Measurements from ENCODE around the gene NRARP. TPM values are rescaled to one million over a fixed set of nuclear protein-coding genes. Genes with fewer than 3 reads are reported as not detected.

NRARP gene, protein sequence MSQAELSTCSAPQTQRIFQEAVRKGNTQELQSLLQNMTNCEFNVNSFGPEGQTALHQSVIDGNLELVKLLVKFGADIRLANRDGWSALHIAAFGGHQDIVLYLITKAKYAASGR
- total RNA-seq = 0.25 and 0.53 TPM in 2 replicates

DNA sequence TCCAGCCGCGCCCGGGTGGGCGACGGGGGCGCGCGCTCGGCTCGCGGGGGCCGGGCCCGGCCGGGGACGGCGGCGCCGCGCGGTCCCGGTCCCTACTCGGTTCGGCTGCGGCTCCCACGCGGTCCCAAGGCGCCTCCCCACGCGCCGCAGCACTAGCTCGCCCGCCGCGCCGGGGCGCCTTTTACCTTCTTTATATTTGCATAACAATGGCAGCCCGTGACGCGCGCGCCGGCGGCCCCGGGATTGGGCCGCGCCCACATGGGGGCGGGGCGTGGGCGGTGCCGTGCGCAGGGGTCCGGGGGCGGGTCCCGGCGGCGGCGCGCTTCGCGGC lies at the start of gene NRARP:
Gene NRARP (minus strand): TSS at position 154 of the 331 bp plus-strand sequence. CDS start 343 bp downstream, outside the sequence.

DNA sequence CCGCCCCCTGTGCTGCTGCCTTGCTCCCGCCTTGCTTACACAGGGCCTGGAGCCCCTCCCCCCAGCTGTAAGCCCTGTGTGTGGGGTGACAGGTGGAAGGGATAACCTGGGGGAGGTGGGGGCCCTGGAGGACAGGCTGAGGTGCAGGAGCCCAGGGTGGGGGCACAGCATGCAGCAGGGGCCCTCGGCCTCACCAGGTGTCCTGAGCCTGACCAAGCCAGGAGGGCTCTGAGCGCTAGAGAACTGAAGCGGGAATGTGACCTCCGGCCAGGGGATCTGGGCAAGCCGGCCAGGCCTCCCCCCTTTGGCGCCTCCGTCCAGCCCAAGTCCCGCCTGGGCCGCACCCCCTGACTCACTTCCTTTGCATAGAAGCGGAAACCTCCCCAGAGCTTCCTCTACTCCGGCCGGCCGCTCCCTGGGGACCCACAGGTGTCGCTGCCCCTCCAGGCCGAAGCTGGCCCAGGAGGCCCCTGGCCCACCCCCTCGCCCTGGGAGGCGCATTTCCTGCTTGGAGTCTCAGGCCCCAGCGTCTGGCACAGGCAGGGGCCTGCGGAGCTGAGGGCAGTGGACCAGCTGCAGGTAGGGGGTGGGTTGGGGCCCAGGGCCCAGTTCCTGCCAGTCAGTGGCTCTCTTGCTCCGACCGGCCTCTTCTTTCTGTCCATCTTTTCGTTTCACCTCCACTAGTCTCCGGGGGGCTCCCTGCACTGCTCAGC lies 24.6 kb downstream of the NRARP start, which contains the start of gene TOR4A:
Gene TOR4A (plus strand): TSS at position 398 of the 713 bp plus-strand sequence. CDS start 964 bp downstream, outside the sequence.

DNA sequence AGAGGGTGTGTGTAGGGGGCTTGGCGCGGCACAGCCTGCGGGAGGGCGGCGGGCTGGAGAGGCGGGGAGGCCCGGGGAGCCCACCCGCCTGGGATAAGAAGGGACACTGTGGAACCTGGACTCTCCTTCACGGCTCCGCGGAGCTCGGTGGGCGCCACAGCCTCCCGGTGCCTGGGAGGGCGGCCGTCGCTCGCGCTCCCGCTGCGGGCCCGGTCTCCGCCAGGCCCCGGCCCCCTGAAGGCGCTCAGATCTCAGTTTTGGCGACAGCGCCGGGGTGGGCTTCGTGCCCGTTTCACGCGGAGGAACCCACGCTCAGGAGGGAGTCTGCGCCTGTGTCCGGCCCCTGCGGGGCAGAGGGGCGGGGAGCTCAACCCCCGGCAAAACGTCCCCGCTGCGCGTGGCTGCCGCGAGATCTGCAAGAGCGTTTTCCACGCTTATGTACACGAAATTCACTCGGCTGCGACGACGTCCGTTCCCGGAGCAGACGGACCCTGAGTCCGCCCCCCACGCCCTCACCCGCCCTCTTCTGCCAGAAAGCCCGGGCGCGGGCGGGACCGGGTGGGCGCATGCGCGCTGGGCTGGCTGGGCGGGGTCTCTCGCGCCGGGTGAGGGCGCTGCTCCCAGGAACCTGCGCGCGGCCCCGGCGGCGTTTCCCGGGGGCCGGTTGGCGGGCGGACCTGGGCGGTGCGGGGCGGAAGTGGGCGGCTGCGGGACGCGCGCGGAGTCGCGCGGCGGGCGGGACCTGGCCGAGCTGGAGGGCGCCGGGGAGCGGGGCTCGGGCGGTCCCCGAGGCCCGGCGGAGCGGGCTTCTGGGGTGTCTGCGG lies 47.2 kb downstream of the NRARP start, which contains the start of gene NELFB:
Gene NELFB (plus strand): TSS at position 704 of the 824 bp plus-strand sequence.

DNA sequence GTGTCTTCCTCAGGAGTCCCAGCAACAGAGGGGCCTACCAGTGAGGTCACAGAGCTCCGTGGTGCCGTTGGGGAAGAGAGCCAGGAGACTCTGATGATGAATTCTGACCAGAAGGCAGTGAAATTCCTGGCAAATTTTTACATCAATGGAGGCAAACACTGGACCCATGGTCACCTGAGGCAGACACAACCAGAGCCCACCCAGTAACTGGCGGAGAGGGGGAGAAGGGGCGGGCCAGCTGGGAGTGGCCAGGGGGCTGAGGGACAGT lies 50.9 kb downstream of the NRARP start, which contains the start of gene STPG3:
Gene STPG3 (plus strand): TSS at position 93 of the 268 bp plus-strand sequence. CDS start 1 bp downstream, at position 94.

Other genes with a start within 250 kb of the NRARP start
- not detected in 2 replicates for gene ENTPD2, start 248.2 kb downstream of the NRARP start, total RNA-seq
- gene SAPCD2, start 231.7 kb downstream of the NRARP start, total RNA-seq = 5.1 and 7.7 TPM in 2 replicates
- gene UAP1L1, start 224.8 kb downstream of the NRARP start, total RNA-seq = 14.0 and 19.0 TPM in 2 replicates
- gene MAN1B1, start 215.3 kb downstream of the NRARP start, total RNA-seq = 84.3 and 90.3 TPM in 2 replicates
- 83.8 and 87.8 TPM in 2 replicates for gene DPP7, start 187.5 kb downstream of the NRARP start, total RNA-seq
- 0.06 and 0.13 TPM in 2 replicates for gene GRIN1, start 163.1 kb downstream of the NRARP start, total RNA-seq
- not detected in 2 replicates for gene LRRC26, start 132.2 kb downstream of the NRARP start, total RNA-seq
- gene TMEM210, start 130.2 kb downstream of the NRARP start, total RNA-seq = not detected in 2 replicates
- 21.9 and 23.6 TPM in 2 replicates for gene ANAPC2, start 113.7 kb downstream of the NRARP start, total RNA-seq
- gene SSNA1, start 113.6 kb downstream of the NRARP start, total RNA-seq = 73.2 and 78.1 TPM in 2 replicates
- 5.2 and 5.8 TPM in 2 replicates for gene TPRN, start 101.5 kb downstream of the NRARP start, total RNA-seq
- gene TMEM203, start 96.6 kb downstream of the NRARP start, total RNA-seq = 28.7 and 34.1 TPM in 2 replicates
- gene NDOR1, start 96.6 kb downstream of the NRARP start, total RNA-seq = 3.1 and 3.3 TPM in 2 replicates
- gene RNF208, start 80.0 kb downstream of the NRARP start, total RNA-seq = 0.40 and 0.50 TPM in 2 replicates
- 0.87 and 1.2 TPM in 2 replicates for gene CYSRT1, start 77.1 kb downstream of the NRARP start, total RNA-seq
- gene RNF224, start 74.8 kb downstream of the NRARP start, total RNA-seq = 0.12 and 0.13 TPM in 2 replicates
- gene SLC34A3, start 71.4 kb downstream of the NRARP start, total RNA-seq = 0.06 and 0.13 TPM in 2 replicates
- 144 and 225 TPM in 2 replicates for gene TUBB4B, start 61.0 kb downstream of the NRARP start, total RNA-seq
- not detected in 2 replicates for gene STPG3, start 51.0 kb downstream of the NRARP start, total RNA-seq
- 44.7 and 51.8 TPM in 2 replicates for gene NELFB, start 46.9 kb downstream of the NRARP start, total RNA-seq
- 35.2 and 35.7 TPM in 2 replicates for gene TOR4A, start 24.5 kb downstream of the NRARP start, total RNA-seq
- 7.1 and 8.6 TPM in 2 replicates for gene EXD3, start 120.9 kb upstream of the NRARP start, total RNA-seq
- gene NOXA1, start 121.1 kb upstream of the NRARP start, total RNA-seq = 0.53 and 0.56 TPM in 2 replicates
- under 0.01 and 0.06 TPM in 2 replicates for gene ENTPD8, start 139.1 kb upstream of the NRARP start, total RNA-seq
- gene NSMF, start 157.1 kb upstream of the NRARP start, total RNA-seq = 14.3 and 17.3 TPM in 2 replicates
- 1.3 and 1.7 TPM in 2 replicates for gene PNPLA7, start 248.1 kb upstream of the NRARP start, total RNA-seq
- gene MRPL41, start 249.6 kb upstream of the NRARP start, total RNA-seq = 52.7 and 67.4 TPM in 2 replicates